HEK293T (cell line): ENCODE data around the gene TEDC2.

Experiments used
- CTCF ChIA-PET: fragments of 350-600 bp; formaldehyde crosslinking; extraction: SDS; loops from one replicate; lab custom pipeline; 2021; ENCODE audit warnings: antibody characterized with exemption, inconsistent platforms; lab: Yijun Ruan, JAX
- POLR2A ChIA-PET: fragments of 350-600 bp; formaldehyde crosslinking; extraction: SDS; loops from one replicate; lab custom pipeline; 2020; ENCODE audit warnings: antibody characterized with exemption, inconsistent platforms; lab: Yijun Ruan, JAX
- DNase-seq: peaks from one replicate; pipeline ENCODE4 v3.0.0; 2012; ENCODE audit warnings: mixed read lengths; ENCODE audit errors: extremely low spot score
- ARNT ChIP-seq: fragments of 450-650 bp; IDR thresholded peaks from 2 replicates; pipeline ENCODE4 v1.6.1; 2017; ENCODE audit warnings: mild to moderate bottlenecking
- BHLHE40 ChIP-seq: fragments of 450-650 bp; IDR thresholded peaks from 2 replicates; pipeline ENCODE4 v1.6.1; 2016; ENCODE audit warnings: mild to moderate bottlenecking, moderate library complexity, borderline replicate concordance
- CTBP1 ChIP-seq: fragments of 450-650 bp; IDR thresholded peaks from 2 replicates; pipeline ENCODE4 v1.6.1; 2016; ENCODE audit warnings: borderline replicate concordance
- ELF4 ChIP-seq: fragments of 450-650 bp; IDR thresholded peaks from 2 replicates; pipeline ENCODE4 v1.6.1; 2017; ENCODE audit warnings: antibody characterized with exemption
- FOXA1 ChIP-seq: fragments of 450-650 bp; IDR thresholded peaks from 2 replicates; pipeline ENCODE4 v1.6.1; 2016; ENCODE audit warnings: mild to moderate bottlenecking
- FOXK2 ChIP-seq: fragments of 450-650 bp; IDR thresholded peaks from 2 replicates; pipeline ENCODE4 v1.6.1; 2016; ENCODE audit warnings: mild to moderate bottlenecking
- FOXM1 ChIP-seq: fragments of 450-650 bp; IDR thresholded peaks from 2 replicates; pipeline ENCODE4 v1.6.1; 2017; ENCODE audit warnings: mild to moderate bottlenecking, borderline replicate concordance
- HDGF ChIP-seq: fragments of 450-650 bp; IDR thresholded peaks from 2 replicates; pipeline ENCODE4 v1.6.1; 2017; ENCODE audit warnings: antibody characterized with exemption, borderline replicate concordance
- L3MBTL2 ChIP-seq: fragments of 450-650 bp; conservative IDR thresholded peaks from 2 replicates; pipeline ENCODE4 v1.6.1; 2016; ENCODE audit warnings: mild to moderate bottlenecking
- LEF1 ChIP-seq: fragments of 450-650 bp; IDR thresholded peaks from 2 replicates; pipeline ENCODE4 v1.6.1; 2017; ENCODE audit warnings: mild to moderate bottlenecking, borderline replicate concordance
- NFRKB ChIP-seq: fragments of 450-650 bp; IDR thresholded peaks from 2 replicates; pipeline ENCODE4 v1.6.1; 2016; ENCODE audit warnings: mild to moderate bottlenecking, moderate library complexity
- PKNOX1 ChIP-seq: fragments of 450-650 bp; IDR thresholded peaks from 2 replicates; pipeline ENCODE4 v1.6.1; 2016
- SP1 ChIP-seq: fragments of 450-650 bp; IDR thresholded peaks from 2 replicates; pipeline ENCODE4 v1.6.1; 2017
- SUZ12 ChIP-seq: fragments of 450-650 bp; IDR thresholded peaks from 2 replicates; pipeline ENCODE4 v1.6.1; 2016; ENCODE audit warnings: mild to moderate bottlenecking
- TARDBP ChIP-seq: fragments of 450-650 bp; IDR thresholded peaks from 2 replicates; pipeline ENCODE4 v1.6.1; 2016
- ZNF384 ChIP-seq: fragments of 450-650 bp; IDR thresholded peaks from 2 replicates; pipeline ENCODE4 v1.6.1; 2016

TEDC2 gene

GRCh38 chr16:2498531-2499253 lies 38.8 kb downstream of the TEDC2 start:
- ChIA-PET CTCF (no interaction called here), POLR2A (interaction anchor here (1.2 kb wide), 1 partner anchor 29 kb away, joined by 3 read pairs; no protein-coding TSS in a partner anchor)
- DNase-seq: no peak
- TF ChIP-seq FOXK2 (no peak), FOXM1 (no peak), HDGF (no peak), FOXA1 (no peak), BHLHE40 (no peak)

- ChIA-PET CTCF (interaction anchor here (1.1 kb wide), 1 partner anchor 58 kb away, joined by 3 read pairs; no protein-coding TSS in a partner anchor), POLR2A (interaction anchor here (1.2 kb wide), 1 partner anchor 30 kb away, joined by 3 read pairs; no protein-coding TSS in a partner anchor)
- TF ChIP-seq L3MBTL2: no peak
- TF ChIP-seq BHLHE40: no peak
- no peak for TF ChIP-seq ZNF384
- no peak for TF ChIP-seq FOXA1
- TF ChIP-seq TARDBP: no peak
- TF ChIP-seq LEF1: no peak
- no peak for TF ChIP-seq CTBP1
- no peak for TF ChIP-seq NFRKB
- TF ChIP-seq FOXM1: no peak
- TF ChIP-seq SP1: no peak
- TF ChIP-seq PKNOX1: no peak
- no peak for TF ChIP-seq FOXK2
- no peak for DNase-seq
Measured at GRCh38 chr16:2499454-2499853, 39.5 kb downstream of the TEDC2 start.

GRCh38 chr16:2499890-2500429 lies 40.1 kb downstream of the TEDC2 start:
- ChIA-PET POLR2A (no interaction called here), CTCF (interaction anchor here (1.1 kb wide), 1 partner anchor 59 kb away, joined by 3 read pairs; no protein-coding TSS in a partner anchor)
- TF ChIP-seq FOXA1 (no peak), SP1 (no peak), ZNF384 (no peak), ARNT (no peak), L3MBTL2 (no peak), FOXM1 (no peak), HDGF (no peak), LEF1 (no peak), CTBP1 (no peak), PKNOX1 (no peak), FOXK2 (no peak), BHLHE40 (no peak)
- no peak for DNase-seq

GRCh38 chr16:2500430-2500917 lies 40.6 kb downstream of the TEDC2 start:
- DNase-seq: no peak
- ChIA-PET CTCF (interaction anchor here (0.9 to 1.5 kb wide), 7 partner anchors 8 to 160 kb away, joined by 3 to 5 read pairs (median 3); partner anchors contain the start of genes ABCA3 and ATP6V0C), POLR2A (no interaction called here)
- TF ChIP-seq L3MBTL2: no peak
- no peak for TF ChIP-seq SUZ12
- no peak for TF ChIP-seq NFRKB
- TF ChIP-seq HDGF: no peak
- no peak for TF ChIP-seq FOXK2
- TF ChIP-seq FOXM1: no peak
- TF ChIP-seq TARDBP: no peak
- TF ChIP-seq PKNOX1: no peak
- TF ChIP-seq LEF1: no peak
- TF ChIP-seq SP1: no peak

- ChIA-PET CTCF (interaction anchor here (0.5 to 1.5 kb wide), 14 partner anchors 8 to 250 kb away, joined by 3 to 6 read pairs (median 3); partner anchors contain the start of genes ABCA3, ATP6V0C and ECI1), POLR2A (interaction anchor here (0.6 to 1.5 kb wide), 8 partner anchors 9 to 73 kb away, joined by 3 to 5 read pairs (median 3); partner anchors contain the start of genes AMDHD2, TBC1D24 and TEDC2)
- DNase-seq: peak; percentile 89
Measured at GRCh38 chr16:2500918-2501750, 41.2 kb downstream of the TEDC2 start.

More at GRCh38 chr16:2500918-2501750, 41.2 kb downstream of the TEDC2 start:
- no peak for TF ChIP-seq BHLHE40
- no peak for TF ChIP-seq FOXK2
- TF ChIP-seq ELF4: no peak
- no peak for TF ChIP-seq FOXM1
- TF ChIP-seq CTBP1: no peak
- no peak for TF ChIP-seq ARNT
- TF ChIP-seq SP1: no peak
- no peak for TF ChIP-seq L3MBTL2
- TF ChIP-seq NFRKB: no peak
